Gastroesophageal sphincter (tissue), 3 donors: Measurements from ENCODE around the gene ARHGEF37.

ENCODE experiments used
- CTCF ChIP-seq, 4 experiments: fragments of 200-600 bp in 2 of 4; fragments of 450-650 bp in 2 of 4; sonication (generic) in 1 of 4; IDR thresholded peaks; one replicate each; pipeline ENCODE4 v1.5.1; 2017 to 2019; ENCODE audit warnings: antibody characterized with exemption in 4 of 4, mild to moderate bottlenecking in 2 of 4, moderate library complexity in 2 of 4
- EP300 ChIP-seq: sonication (generic); formaldehyde crosslinking; IDR thresholded peaks from one replicate; pipeline ENCODE4 v1.6.1; 2017; ENCODE audit warnings: antibody characterized with exemption, mild to moderate bottlenecking

DNA sequence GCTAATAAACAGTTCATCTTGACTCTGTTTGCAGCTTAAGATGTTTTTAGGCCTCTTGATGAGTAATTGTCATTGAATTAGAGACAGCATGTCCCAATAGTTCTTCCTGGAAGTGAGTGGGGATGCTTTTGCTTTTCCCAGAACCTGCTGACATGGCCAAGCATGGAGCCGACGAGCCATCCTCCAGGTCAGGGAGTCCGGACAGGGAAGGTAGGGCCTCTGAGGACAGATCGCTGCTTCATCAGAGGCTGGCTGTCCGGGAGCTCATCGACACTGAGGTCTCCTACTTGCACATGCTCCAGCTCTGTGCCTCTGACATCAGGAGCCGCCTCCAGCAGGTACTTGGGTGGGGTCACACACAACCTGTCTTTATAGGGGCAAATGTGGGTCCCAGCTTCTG lies 16.3 kb downstream of the ARHGEF37 start:
- TF ChIP-seq CTCF (IDR thresholded peaks at IDR 0.05) (no peak), EP300 (no peak)
